Stimulated activated CD4-positive, alpha-beta T cell treated with anti-CD3 and anti-CD28 coated beads, Interleukin-1b, Interleukin-23, amount 100 ng/mL, for 24 hours (primary cell): ENCODE data around the gene CCNC.
A peak's percentile ranks its signal among the peaks of the same experiment; 100 is the strongest.

Experiments used
- DNase-seq, 4 experiments: peaks; one replicate each; pipeline ENCODE4 v3.0.0-alpha.2; 2020; ENCODE audit warnings: low read depth in 4 of 4, low spot score in 1 of 4

CCNC gene

GRCh38 chr6:99568103-99568933 is at the start of gene CCNC:
TSS of gene CCNC (minus strand) at chr6:99568660. CDS start at chr6:99568527, 133 bp downstream.
- peak; percentile 79 to 87 (median 83) for DNase-seq

- DNase-seq = no peak
These were observed 48.7 kb upstream of the CCNC start for GRCh38 chr6:99617131-99617530.

- no peak for DNase-seq
These were observed 46.1 kb upstream of the CCNC start for GRCh38 chr6:99614430-99615186.

DNA sequence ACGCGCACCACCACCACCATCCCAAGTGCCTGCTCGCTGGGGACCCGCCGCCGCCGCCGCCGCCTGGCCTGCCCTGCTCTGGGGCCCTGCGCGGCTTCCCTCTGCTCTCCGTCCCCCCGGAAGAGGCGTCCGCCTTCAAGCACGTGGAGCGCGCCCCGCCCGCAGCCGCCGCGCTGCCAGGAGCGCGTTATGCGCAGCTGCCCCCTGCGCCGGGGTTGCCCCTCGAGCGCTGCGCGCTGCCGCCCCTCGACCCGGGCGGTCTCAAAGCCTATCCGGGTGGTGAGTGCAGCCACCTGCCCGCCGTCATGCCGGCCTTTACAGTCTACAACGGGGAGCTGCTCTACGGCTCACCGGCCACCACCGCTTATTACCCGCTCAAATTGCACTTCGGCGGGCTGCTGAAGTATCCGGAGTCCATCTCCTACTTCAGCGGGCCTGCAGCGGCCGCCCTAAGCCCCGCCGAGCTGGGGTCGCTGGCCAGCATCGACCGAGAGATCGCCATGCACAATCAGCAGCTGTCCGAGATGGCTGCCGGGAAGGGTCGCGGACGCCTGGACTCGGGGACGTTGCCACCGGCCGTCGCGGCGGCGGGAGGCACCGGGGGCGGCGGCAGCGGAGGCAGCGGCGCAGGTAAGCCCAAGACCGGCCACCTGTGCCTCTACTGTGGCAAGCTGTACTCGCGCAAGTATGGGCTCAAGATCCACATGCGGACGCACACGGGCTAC is 45.4 kb upstream of the CCNC start:
- DNase-seq = no peak

DNA sequence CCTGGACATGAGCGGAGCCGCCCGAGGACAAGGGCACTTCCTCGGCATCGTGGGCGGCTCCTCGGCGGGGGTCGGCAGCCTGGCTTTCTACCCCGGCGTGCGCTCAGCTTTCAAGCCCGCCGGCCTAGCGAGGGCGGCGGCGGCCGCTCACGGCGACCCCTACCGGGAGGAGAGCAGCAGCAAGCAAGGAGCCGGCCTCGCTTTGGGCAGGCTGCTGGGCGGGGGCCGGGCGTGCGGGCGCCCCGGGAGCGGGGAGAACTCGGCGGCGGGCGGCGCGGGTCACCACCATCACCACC is 44.9 kb upstream of the CCNC start:
- DNase-seq = no peak

DNA sequence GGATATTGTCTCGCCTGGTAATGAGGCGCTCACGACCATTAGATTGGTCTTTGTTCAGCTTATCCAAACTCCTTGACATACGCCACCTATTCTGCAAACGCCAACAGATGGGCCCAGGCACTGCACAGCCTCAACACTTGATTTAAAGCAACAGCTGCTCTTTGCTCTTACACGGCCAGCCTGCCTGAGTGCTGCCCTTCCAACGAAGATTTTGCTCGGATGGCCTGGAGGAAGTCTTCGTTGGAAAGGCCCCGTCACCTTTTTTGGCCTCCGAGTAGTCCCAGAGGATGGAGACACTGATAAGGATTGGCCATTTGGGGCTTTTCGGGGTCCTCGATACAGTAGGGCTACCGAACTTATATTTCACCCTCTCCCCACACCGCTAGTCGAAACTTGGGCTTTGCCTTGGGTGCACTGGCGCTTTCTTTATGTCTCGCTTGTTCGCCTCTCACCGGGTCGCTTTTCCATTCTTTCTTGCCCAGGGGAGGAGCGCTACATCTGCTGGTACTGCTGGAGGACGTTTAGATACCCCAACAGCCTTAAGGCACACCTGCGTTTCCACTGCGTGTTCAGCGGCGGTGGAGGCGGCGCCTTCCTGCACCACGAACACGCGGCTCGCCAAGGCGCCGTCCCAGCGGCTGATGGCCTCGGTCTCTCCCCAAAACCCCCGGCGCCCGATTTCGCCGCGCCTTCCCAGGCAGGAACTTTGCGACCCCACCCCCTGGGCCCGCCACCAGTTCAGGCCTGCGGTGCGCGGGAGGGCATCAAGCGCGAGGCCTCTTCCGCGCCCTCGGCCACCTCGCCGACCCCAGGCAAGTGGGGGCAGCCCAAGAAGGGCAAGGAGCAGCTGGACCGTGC is 44.3 kb upstream of the CCNC start:
- DNase-seq = no peak

- DNase-seq = no peak
These were observed 42.7 kb upstream of the CCNC start for GRCh38 chr6:99611148-99611547.

GRCh38 chr6:99609905-99610489 is 41.5 kb upstream of the CCNC start:
- DNase-seq = no peak

DNA sequence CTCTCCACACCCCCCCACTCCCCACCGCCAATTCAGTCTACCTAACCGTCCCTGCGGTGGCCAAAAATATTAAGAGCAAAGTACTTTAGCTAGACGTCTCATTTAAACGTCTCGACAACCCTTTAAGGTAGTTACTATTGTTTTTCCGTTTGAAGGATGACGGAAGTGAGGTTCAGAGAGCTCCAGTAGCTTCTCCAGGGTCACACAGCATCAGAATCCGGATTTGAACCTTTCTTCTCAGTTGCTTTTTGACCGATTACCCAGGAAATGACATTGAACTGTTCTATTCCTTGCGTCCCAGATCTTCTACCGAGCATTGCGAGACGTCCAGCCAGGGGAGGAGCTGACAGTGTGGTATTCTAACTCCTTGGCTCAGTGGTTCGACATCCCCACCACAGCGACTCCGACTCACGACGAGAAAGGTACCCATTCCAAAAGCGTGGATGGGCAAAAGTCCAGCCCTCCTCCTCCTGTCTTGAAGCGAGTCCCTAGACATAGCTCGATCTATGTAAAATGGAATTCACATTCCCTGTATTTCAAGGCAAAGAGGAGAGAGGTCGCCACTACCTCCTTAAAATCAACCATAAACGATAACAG is 40.5 kb upstream of the CCNC start:
- no peak for DNase-seq

- DNase-seq = no peak
These were observed 39.8 kb upstream of the CCNC start for GRCh38 chr6:99608059-99608885.

- DNase-seq = no peak
These were observed 39.1 kb upstream of the CCNC start for GRCh38 chr6:99607416-99608036.

- no peak for DNase-seq
These were observed 38.4 kb upstream of the CCNC start, which contains the start of gene PRDM13 for GRCh38 chr6:99606656-99607415. TSS of gene PRDM13 (plus strand) at chr6:99606833. CDS start at chr6:99607035, 202 bp downstream.

DNA sequence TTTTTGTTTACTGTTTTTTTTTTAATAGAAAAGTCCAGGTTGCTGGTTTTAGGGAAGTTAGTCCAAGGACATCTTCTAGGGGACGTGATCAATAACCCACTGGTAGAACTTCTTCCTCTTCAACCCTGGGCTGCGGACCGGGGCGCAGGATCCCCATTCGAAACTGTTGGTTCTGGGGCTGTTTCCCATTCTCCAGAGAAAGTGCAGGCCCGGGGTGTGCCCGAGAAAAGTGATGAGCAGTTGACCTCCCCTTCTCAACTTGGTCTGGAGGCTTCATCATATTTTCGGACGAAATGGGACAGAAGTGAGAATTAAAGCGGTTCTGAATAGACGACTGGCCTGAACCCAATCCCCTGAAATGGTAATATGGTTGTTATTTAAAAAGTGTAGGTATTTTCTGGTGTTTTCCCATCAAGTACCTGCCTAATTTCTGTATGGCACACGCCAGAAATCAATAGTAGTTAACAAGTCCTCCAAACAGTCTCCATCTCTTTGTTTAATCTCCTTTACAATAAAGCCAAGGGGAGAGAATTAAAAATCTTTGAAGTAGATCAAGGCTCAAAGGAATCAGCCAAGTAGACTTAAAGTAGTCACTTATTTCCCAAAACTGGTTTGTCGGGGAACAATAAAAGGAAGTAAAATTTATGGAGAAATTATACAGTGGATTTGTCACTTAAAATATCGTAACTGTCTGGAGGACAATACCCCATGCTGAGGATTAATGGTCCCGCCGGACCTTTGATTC is 37.6 kb upstream of the CCNC start:
- DNase-seq = no peak

DNA sequence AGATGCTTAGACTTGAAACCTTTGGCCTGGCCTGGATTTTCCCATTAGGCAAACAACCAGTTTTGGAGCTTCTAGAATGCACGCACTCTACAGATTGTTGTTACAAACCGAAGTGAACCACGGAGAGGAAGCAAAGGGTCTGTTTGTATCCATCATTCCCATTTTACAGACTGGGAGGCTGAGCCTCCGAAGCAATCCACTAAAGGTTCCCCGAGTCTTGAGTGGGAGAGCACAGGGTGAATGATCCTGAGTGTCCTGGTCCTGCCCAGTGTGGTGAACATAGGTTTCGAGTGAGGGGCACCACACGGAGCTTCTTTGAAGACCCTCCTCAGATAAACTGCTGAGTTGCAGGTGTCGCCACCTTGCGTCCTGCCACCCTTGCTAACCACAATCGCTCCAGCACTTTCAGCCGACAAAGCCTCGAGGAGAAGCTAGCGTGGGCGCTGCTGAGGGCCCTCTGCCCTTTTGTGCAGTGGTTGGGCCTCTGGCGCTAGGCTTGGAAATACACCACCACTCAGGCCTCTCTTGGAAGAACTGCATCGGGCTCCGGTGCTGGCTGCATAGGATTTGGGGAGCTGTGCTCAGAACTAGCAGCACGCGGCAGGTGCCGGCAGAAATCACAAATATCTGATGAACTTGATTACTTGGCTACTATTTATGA is 36.7 kb upstream of the CCNC start:
- no peak for DNase-seq

- no peak for DNase-seq
These were observed 36.0 kb upstream of the CCNC start for GRCh38 chr6:99604166-99605073.
